ENCODE measurements around the gene EN2. TPM values are rescaled to one million over a fixed set of nuclear protein-coding genes. Genes with fewer than 3 reads are reported as not detected.
A peak's percentile ranks its signal among the peaks of the same experiment; 100 is the strongest.

Gene EN2
- total RNA-seq, 1 donor from 2014 or later: 0.22 TPM

GRCh38 chr7:155507576-155507975 is 49.6 kb downstream of the EN2 start:
- DNase-seq (ENCODE audit: low spot score): no peak

DNA sequence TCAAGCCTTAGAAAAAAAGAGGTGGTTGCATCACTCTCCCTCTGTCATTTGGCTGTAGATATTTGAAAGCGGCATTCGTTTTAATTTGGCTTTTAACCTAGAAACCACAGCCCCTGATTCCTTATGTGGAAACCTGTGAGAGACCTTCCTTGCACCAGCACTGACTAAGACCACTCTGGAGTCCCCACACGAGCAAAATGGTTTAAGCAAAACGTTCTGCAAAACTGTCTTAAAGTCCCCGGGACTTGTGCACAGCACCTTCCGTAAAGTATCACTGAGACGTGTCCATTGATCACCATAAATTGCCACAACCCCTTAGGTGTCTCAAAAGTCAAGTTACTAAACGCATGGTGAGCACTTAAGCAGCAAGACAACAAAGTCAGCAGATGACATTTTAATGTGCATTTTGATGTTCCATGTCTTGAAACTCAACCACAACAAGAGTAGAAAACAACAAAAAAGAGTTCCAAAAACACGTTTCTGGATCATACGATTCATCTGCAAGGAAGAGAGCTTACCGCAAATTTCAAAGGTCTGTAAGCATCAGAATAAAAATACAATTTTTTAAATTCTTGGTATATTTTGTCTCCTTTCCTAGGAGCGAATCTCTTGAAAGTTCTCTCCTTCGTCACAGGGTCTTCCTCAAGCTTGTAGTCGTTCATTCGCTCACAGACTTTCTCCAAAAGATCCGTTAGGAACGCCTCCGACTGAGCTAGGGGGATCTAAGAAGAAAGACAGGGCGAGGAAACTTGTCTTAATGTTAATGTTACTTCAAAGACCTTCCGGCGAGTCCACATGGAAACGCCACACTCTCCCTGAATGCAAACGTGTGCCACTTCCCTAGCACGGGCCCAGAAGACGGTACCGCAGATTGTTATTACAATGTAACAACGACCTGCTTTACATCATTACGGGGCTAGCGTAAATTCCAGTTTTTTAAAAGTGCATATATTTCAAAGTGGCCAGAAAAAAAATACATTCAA is 50.7 kb downstream of the EN2 start:
- no peak for DNase-seq (ENCODE audit: low spot score)

DNA sequence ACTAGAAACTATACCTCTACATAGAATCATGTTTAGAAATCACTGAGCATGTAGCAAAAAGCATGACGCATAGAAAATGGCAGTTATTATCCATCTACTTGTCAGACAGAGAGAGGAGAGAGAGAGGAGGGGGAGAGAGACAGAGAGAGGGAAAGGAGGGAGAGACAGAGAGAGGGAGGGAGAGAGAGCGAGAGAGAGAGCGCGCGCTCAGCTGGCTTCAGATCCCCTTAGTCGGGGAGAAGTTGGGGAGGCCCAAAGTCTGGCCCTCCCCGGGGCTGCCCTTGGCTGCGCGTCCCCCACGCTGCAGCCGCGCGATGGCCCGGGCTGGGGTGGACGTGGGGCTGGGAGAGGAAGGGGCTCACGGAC is 51.4 kb downstream of the EN2 start:
- DNase-seq (ENCODE audit: low spot score): no peak

DNA sequence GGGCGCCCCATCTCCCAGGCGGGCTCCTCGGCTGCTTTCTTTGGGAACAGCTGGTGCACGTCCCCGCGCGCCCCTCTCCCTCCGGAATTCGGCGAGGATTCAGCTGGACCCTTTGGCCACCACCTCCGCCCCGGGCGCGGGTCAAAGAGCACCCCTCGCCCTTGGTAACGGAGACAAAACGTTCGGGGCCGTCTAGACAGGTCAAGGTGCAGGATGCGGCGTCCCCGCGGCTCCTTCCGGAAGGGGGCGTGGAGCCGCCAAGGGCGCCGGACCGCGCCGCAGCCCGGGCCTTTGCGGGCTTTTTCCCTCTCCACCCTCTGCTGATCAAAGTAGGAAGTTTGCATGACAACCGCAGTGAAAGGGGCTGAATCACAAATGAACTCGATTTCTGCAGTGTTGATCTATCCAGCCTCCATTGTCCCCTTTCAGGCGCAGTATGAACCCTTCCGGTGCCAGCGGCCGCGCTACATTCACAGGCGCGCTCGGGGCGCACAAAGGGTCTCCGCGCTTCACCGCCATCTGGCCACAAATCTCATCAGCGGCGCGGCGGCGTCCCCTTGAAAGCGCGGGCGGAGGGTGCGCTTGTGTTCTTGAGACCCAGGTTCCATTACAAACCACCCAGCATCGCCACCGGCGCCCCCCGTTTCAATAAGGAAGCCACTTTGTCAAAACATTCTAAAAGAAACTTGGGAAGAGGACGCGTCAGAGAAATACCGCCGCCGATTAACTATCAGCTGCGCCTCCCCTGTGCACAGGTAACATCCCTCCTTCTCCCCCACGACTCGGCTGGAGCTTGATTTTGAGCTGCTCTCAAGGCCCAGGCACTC is 52.0 kb downstream of the EN2 start:
- peak; percentile 78 for DNase-seq (ENCODE audit: low spot score)

- DNase-seq (ENCODE audit: low spot score): no peak
Measured at GRCh38 chr7:155510975-155511701, 53.2 kb downstream of the EN2 start.

GRCh38 chr7:155511702-155511996 is 53.7 kb downstream of the EN2 start:
- DNase-seq (ENCODE audit: low spot score): no peak

DNA sequence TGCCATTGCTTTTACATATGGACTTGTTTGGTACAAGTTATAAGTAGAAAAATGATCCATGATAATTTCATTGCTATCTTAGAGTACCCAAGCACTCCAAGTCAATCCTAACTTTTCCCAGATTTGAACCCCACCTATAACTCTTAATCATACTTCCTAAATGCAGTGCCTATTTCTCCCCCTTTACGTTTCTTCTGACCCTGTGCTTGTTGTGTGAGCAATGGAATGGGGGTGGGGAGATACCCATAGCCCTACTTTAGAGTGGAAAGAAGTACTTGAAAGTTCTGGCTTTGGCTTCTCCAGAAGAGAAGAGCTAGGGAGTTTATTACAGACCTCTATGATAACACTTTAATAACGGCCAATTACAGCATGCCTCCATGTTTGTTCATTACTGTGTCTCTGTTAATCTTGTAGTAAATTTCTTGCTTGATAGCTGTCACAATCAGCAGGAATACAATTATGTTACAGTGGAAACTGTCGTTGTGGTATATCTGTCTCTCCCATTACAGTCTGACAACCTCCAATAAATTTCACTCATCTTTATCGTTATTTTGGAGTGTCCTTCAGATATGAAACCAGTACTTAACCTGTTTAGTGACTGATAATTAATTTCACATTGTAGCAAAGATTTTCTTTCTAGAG is 54.4 kb downstream of the EN2 start:
- no peak for DNase-seq (ENCODE audit: low spot score)

- no peak for DNase-seq (ENCODE audit: low spot score)
Measured at GRCh38 chr7:155513543-155514285, 55.8 kb downstream of the EN2 start.

GRCh38 chr7:155514296-155514695 is 56.4 kb downstream of the EN2 start:
- no peak for DNase-seq (ENCODE audit: low spot score)

Other genes starting within 250 kb of the EN2 start
- 43.6 TPM for gene INSIG1, start 160.3 kb upstream of the EN2 start, total RNA-seq
- not detected for gene CNPY1, start 88.4 kb downstream of the EN2 start, total RNA-seq
- gene RBM33, start 186.5 kb downstream of the EN2 start, total RNA-seq: 43.7 TPM

Measured in mesenteric fat pad (tissue), 1 donor.